Measurements from ENCODE around the gene ZNF367.

DNA sequence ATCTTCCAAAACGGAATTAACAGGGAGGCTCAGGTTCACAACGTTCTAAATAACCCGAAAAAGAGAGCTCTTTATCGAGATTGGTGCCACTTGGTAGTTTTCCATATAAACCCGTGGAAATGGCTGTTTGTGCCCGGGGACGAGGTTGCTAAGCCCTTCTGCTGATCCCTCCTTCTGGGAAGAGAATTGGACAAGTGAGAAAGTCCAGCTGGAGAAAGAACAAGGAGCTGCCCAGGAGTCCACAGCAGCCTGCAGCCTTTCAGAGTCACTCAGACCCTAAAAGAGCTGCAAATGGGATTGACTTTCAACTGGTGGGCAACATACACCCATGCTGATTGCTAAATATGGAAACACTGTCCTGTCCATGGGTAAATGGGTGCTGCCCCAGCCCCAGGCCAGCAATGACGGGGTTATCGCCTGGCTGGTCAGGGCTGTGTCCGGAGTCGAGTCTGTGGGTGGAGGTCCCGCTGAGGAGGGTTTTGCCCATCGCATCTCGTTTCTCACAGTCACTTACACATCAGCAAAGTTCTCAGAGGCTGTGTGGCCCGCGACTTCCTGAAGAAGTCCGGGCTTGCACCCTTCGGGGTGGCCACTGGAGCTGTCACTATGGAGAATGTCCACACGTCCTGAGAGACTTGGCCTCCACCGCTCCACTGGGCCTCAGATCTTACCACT, 75.5 kb downstream of the ZNF367 start:
- TF ChIP-seq, protein P1, sequence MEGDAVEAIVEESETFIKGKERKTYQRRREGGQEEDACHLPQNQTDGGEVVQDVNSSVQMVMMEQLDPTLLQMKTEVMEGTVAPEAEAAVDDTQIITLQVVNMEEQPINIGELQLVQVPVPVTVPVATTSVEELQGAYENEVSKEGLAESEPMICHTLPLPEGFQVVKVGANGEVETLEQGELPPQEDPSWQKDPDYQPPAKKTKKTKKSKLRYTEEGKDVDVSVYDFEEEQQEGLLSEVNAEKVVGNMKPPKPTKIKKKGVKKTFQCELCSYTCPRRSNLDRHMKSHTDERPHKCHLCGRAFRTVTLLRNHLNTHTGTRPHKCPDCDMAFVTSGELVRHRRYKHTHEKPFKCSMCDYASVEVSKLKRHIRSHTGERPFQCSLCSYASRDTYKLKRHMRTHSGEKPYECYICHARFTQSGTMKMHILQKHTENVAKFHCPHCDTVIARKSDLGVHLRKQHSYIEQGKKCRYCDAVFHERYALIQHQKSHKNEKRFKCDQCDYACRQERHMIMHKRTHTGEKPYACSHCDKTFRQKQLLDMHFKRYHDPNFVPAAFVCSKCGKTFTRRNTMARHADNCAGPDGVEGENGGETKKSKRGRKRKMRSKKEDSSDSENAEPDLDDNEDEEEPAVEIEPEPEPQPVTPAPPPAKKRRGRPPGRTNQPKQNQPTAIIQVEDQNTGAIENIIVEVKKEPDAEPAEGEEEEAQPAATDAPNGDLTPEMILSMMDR (IDR thresholded peaks at IDR 0.05), result no peak
- no peak for TF ChIP-seq POLR2A (IDR thresholded peaks at IDR 0.05)
